ENCODE results near the gene CEP97.

GRCh38 chr3:101718455-101718854, 6.0 kb upstream of the CEP97 start:
- TF ChIP-seq, protein P1, sequence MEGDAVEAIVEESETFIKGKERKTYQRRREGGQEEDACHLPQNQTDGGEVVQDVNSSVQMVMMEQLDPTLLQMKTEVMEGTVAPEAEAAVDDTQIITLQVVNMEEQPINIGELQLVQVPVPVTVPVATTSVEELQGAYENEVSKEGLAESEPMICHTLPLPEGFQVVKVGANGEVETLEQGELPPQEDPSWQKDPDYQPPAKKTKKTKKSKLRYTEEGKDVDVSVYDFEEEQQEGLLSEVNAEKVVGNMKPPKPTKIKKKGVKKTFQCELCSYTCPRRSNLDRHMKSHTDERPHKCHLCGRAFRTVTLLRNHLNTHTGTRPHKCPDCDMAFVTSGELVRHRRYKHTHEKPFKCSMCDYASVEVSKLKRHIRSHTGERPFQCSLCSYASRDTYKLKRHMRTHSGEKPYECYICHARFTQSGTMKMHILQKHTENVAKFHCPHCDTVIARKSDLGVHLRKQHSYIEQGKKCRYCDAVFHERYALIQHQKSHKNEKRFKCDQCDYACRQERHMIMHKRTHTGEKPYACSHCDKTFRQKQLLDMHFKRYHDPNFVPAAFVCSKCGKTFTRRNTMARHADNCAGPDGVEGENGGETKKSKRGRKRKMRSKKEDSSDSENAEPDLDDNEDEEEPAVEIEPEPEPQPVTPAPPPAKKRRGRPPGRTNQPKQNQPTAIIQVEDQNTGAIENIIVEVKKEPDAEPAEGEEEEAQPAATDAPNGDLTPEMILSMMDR (conservative IDR thresholded peaks at IDR 0.05; ENCODE audit: low read depth in 2 of 2), result no peak
- TF ChIP-seq POLR2AphosphoS5 (IDR thresholded peaks at IDR 0.05; ENCODE audit: low read depth) (no peak), EZH2 (IDR thresholded peaks at IDR 0.05; ENCODE audit: low read depth, unreplicated experiment) (no peak), EZH2phosphoT487 (IDR thresholded peaks at IDR 0.05; ENCODE audit: unreplicated experiment) (no peak), REST (IDR thresholded peaks at IDR 0.05; ENCODE audit: unreplicated experiment) (no peak), CREB1 (CRISPR knock-in tag; IDR thresholded peaks at IDR 0.05; ENCODE audit: low read depth) (no peak)
- TF ChIP-seq, protein P2, sequence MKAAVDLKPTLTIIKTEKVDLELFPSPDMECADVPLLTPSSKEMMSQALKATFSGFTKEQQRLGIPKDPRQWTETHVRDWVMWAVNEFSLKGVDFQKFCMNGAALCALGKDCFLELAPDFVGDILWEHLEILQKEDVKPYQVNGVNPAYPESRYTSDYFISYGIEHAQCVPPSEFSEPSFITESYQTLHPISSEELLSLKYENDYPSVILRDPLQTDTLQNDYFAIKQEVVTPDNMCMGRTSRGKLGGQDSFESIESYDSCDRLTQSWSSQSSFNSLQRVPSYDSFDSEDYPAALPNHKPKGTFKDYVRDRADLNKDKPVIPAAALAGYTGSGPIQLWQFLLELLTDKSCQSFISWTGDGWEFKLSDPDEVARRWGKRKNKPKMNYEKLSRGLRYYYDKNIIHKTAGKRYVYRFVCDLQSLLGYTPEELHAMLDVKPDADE (IDR thresholded peaks at IDR 0.05), result no peak
